ENCODE results near the gene CD300LD.
"Not testable (repeated sequence)": the region's sequence is repeated elsewhere in the genome, so short reads cannot be mapped to it uniquely, and the experiment has no call there.

CD300LD gene

DNA sequence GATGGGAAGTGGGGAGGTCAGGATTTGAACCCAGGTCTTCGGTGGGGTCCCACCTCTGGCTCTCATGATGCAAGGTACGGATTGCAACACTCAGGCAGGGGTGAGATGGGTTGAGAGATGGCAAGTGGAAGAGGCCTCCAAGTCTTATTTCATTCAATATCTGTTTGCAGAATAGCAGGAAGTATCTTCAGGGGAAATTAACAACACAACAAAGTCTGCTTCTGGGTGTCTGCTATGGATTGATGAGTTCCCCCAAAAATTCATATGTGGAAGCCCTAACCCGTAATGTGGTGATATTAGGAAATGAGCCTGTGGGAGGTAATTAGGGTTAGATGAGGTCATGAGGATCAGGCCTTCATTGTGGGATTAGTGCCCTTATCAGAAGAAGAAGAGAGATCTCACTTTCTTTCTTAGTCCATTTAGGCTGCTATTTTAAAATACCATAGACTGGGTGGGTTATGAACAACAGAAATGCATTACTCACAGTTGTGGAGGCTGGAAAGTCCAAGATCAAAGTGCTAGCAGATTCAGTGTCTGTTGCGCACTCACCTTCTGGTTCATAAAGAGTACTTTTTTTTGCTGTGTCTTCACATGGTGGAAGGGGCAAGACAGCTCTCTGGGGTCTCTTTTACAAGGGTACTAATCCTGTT, 20.3 kb downstream of the CD300LD start:
- DNase-seq (ENCODE audit: low read depth, low spot score), result no peak

DNA sequence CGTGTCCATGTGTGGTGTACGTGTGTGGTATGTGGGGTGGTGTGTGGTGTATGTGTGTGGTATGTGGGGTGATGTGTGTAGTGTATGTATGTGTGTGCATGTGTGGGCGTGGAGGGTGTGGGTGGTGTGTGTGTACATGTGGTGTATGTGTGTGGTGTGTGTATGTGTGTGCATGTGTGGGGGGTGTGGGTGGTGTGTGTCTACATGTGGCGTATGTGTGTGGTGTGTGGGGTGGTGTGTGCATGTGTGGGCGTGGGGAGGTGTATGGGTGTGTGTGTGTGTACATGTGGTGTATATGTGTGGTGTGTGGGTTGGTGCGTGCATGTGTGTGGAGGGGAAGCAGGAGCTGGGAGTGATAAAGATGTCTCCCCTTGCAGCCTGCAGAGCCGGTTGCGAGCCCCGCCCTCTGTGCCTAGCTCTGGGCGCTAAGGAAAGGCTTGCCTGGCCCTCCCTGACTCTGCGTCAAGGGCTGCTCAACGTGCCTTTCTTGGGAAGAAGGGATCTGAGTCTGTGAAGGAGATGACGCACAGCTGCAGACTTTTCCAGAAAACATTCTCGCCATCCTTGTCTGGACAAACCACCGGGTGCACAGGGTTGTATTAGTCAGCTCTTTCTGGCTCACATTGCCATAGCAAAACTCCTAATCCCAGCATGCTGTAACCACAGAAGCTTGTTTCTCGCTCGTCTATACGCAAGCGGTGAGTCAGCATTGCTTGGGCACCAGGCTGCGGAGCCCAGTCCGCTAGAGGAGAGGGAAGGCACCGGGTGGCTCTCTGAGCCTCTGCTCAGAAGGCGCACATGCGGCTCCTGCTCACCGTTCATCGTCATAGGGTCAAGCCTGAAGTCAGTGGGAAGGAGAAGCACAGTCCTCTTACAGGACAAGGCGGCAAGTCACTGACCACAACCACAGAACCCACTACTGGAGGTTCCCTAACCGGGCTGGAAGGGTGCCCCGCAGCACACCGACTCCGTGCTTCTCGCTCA, 22.8 kb downstream of the CD300LD start:
- DNase-seq (ENCODE audit: low read depth, low spot score), result peak; percentile 45

DNA sequence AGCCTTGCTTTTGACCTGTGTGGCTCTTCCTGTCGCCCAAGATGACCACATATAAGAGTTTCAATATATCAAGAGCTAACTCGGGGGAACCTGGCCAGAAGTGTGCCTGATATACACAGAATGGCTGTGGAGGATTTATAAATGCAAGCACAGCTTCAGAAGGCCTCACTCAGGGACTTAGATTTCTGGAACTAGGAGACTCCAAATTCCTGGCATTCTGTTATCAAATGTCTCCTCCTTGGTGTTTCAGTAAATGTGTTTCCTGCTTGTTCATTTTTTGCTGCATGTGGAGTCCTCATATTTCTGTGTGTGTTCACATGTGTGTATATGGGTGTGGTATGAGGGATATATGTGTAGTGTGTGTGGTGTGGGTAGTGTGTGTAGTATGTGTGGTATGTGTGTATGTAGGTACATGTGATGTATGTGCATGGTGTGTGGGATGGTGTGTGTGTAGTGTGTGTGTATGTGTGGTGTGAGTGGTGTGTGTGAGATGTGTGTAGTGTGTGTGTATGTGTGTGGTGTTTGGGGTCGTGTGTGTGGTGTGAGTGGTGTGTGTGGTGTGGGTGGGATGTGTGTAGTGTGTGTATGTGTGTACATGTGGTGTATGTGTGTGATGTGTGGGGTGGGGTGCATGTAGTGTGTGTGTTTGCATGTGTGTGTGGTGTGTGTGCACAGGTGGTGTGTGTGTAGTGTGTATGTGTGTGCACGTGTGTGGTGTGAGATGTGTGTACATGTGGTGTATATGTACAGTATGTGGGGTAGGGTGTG, 23.8 kb downstream of the CD300LD start:
- no peak for DNase-seq (ENCODE audit: low read depth, low spot score)

DNA sequence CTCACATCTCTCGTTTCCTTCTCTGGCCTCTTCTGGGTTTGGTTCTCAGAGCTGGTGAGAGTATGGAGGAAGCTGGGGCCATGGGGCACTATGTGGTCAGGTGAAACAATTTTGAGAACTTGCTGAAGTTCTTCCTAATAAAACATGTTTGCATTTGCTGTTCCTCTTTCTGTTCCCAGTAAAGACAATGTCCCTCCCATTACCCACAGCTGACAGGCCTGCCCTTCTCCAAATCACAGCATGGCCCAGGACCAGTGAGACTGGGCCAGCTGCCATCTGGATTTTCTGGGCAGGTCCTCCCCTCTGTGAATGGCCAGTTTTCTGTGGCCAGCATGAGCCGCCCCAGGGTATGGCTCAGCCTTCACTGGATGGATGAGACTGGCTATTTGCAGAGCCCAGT, 24.7 kb downstream of the CD300LD start, which contains the start of gene CD300H:
Gene CD300H, minus strand, starts transcription at position 113 of the 400 bp plus-strand sequence.
- no peak for DNase-seq (ENCODE audit: low read depth, low spot score)

DNA sequence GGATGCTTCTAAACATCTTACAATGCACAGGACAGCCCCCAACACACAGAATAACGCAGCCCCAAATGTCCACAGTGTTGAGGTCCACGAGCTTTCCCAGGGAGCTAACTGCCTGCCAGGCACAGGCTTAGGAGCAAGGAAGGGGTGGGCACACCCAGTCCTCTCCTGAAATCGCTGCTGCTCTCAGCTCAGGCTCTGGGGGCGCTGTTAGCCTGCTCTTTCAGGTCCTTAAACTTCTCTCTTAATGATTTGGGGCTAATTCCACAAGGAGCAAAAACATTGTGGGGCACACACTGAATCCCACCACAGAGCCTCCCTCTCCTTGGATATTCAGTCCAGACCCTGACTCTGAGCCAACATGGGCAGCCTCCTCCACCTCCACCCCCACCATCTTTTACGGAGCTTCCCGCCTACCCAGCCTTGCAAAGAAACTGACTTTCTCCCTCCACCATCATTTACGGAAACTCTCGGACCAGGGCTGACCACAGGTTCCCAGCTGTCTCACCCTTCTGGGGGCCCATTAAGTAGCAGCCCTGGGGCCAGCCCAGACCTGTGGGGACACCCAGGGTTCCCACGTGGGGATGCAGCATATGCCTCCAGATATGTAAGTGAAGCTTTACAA, 25.8 kb downstream of the CD300LD start:
- DNase-seq (ENCODE audit: low read depth, low spot score), result no peak

DNA sequence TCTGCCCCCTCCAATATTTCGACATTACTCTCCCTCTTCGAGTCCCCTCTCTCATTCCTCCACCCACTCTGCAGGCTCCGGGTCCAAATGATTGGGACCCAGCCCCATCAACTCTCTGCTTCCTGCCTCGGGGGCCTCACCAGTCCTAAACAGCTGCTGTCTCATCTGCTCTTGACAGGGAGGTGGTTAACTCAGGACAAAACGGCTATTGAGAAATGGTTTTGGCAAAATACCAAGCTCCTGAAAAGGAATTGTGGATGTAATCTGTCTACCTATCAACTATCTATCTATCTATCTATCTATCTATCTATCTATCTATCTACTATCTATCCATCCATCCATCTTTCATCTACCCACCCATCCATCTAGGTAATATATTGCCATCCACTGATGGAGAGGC, 27.0 kb downstream of the CD300LD start:
- no peak for DNase-seq (ENCODE audit: low read depth, low spot score)

DNA sequence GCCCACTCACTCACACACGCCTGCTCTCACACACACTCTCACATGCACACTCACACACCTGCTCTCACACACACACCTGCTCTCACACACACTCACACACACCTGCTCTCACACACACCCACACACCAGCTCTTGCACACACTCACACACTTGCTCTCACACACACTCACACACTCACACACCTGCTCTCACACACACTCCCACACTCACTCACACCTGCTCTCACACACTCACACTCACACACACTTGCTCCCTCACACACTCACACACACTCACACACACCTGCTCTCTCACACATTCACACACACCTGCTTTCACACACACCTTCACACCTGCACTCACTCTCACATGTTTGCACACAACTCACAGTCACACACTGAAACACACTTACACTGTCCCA, 28.7 kb downstream of the CD300LD start:
- DNase-seq (ENCODE audit: low read depth, low spot score), result no peak

DNA sequence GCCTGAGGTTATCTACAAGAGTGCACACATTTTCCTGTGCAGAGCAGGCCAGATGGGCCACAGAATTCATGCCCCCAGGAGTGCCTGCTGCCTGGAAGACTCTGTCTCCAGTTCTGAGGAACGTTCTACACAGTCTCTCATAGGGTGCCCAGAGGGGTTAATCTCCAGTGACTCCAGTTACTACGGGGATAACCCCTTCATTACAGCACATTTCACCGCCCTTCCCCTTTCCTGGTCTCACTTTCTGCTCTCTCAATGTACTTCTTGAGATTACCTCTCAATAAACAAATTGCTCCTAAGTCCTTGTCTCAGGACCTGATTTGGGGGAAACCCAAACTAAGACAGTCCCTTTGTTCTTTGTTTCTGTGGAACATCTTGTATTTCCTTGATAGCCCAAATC, 30.5 kb downstream of the CD300LD start:
- DNase-seq (ENCODE audit: low read depth, low spot score), result no peak

DNA sequence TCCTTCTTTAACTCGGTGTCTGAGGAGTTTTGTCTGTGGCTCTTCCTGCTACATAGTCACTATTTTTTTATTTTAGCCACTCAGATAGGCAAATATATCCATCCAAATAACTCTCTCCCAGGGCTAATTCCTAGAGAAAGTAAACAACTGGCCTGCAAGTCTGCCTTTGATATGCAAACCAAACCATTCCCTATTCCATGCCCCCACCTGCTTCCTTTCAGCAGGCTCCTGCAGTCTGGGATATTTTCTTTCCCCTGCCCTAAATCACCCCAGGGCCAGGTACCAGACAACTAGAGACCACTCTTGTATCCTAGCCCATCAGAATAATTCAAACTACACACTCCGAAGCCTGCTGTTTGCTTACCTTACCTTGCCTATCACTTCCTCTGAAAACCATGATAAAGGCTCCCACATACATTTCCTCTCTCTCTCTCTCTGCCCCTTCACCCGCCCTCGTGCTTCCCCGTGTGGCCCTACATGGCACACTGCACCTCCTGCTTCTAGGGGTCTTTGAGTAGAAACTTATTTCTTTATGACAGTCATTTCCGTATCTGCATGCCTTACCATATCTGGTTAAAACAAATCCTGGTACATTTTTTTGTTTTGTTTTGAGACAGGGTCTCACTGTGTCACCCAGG, 33.1 kb downstream of the CD300LD start:
- DNase-seq (ENCODE audit: low read depth, low spot score), result no peak

DNA sequence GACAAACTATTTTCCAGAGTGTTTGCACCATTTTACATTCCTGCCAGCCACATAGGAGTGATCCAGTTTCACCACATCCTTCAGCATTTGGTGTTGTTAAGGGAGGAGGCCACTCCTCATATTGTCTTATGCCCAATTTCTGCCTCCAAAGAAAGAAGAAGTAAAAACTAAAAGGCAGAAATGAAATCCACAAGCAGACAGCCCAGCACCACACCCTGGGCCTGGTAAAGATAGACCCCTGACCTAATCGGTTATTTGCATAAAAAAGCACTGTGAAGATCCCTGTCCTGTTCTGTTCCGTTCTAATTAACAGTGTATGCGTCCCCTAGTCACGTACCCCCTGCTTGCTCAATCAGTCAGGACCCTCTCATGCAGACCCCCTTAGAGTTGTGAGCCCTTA, 33.7 kb downstream of the CD300LD start:
- not testable (repeated sequence) for DNase-seq (ENCODE audit: low read depth, low spot score)

DNA sequence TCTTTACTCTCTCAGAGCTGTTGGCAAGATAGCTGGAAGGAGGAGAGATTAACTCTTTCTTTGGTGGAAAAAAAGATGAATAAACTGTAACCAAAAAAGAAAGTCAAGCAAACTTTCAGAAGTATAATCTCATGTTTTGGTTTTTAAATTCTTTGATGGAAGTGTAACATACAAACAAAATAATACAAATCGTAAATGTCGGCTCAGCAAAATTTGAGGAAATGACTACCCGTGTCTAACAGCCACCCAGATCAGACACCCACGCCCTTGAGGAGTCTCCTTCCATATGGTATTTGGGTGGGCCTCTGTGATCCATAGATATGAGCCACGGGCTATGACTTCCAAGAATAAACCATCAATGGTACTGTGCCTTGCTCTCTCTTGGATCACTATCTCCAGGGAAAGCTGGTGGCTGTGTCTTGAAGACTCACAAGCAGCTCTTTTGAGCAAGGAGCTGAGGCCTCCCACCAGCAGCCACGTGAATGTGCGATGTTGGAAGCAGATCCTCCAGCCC, 36.6 kb downstream of the CD300LD start:
- no peak for DNase-seq (ENCODE audit: low read depth, low spot score)

DNA sequence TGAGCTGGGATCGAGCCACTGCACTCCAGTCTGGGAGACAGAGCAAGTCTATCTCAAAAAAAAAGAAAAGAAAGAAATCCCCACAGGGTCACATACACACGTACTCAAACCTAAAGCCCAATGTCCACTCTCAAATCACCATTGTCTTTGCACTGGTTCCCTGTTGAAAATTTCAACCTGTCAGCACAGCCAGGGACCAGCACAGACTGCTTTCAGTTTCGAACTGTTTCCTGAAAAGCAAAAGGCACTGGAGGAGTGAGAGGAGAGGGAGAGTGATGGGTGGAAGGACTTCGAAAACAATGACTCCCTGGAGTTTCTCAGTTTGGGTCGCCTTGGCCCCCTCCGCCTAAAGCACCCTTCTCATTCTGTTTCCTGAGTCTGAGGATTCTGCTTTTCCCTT, 37.2 kb downstream of the CD300LD start:
- no peak for DNase-seq (ENCODE audit: low read depth, low spot score)

DNA sequence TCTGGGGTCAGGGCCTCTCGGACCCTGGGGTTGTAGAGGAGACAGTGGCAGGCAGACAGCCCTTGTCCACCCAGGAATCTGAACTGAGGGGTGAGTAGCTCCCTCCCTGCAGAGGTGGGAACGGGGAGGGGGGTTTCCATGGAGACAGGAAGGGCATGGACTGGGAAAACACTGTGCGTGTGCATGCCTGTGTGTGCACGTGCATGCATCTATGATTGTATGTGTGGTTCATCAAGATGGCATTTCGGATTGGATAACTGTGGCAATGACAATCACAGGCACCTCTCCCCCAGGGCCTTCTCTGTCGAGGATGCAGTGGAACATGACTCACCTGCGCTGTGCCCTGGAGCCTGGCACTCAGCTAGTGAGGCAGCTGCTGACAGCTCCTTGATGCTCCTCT, 40.0 kb downstream of the CD300LD start:
- DNase-seq (ENCODE audit: low read depth, low spot score), result no peak

DNA sequence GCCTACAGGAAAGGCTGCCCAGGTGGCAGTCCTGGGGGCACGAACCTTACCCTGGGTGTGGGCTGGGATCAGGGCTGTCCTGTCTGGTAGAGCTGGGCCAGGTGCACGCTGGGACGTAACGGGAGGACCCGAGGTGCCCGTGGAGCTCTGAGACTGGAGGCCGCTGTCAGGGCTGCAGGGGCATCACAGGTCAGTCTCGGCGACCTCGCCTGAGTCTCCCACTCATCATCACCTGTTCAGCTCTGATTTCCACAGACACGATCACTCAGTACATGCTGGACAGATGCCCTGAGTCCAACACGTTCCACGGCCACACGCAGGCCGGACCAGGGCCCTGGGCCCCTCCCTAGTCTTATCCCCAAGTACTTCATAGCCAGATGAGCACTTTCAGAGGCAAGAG, 41.5 kb downstream of the CD300LD start:
- no peak for DNase-seq (ENCODE audit: low read depth, low spot score)

DNA sequence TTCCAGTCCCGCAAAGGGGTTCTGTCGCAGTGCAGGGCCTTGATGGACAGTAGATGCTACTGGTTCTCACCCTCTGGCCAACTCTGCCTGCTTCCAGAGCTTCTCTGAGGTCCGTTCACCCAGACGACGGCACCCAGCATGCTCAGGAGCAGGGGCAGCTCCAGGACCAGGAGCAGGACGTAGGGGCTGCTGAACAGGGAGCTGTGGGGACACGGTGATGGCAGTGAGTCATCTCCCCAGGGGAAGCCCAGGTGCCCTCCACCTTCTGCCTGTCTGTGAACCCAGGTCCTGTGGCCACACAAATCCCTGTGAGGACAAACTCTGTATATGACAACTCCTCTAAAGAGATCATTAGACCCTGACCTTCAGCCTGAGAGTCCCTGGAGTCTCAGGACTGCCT, 42.7 kb downstream of the CD300LD start:
- no peak for DNase-seq (ENCODE audit: low read depth, low spot score)

DNA sequence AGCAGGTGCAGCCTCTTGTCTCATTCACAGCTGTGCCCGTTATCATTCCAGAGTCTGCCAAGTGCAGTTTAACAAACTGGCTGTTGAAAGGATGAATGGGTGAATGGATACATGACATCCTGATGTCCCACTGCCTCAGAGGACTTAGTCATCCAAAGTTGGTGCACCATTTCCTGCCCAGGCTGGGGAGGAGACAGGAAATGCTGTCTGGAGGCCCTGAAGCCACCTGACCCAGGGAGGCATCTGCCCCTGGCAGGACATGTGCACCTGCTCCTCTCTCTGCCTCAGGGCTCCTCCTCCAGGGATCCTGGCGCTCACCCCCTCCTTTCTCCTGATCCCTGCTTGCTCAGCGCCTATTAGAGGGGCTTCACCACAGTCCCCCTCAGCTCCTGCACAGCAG, 44.3 kb downstream of the CD300LD start:
- DNase-seq (ENCODE audit: low read depth, low spot score), result no peak

DNA sequence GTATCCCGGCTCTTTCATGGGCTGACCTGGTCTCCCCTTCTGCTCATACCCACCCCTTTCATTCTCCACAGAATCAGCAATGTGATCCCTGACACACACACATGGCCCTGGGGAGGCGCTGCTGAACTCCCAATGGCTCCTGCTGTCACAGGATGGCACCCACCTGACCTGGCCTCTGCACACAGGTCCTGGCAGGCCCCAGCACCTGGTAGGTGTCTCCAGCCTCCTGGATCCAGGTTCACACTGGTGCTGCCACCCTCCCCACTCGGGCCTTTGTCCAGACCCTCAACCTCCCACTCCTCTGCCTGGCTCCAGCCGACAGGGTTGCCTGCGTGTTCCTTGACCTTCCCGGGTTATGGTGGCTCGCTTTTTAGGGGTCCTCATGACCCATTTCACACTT, 44.8 kb downstream of the CD300LD start:
- DNase-seq (ENCODE audit: low read depth, low spot score), result no peak

DNA sequence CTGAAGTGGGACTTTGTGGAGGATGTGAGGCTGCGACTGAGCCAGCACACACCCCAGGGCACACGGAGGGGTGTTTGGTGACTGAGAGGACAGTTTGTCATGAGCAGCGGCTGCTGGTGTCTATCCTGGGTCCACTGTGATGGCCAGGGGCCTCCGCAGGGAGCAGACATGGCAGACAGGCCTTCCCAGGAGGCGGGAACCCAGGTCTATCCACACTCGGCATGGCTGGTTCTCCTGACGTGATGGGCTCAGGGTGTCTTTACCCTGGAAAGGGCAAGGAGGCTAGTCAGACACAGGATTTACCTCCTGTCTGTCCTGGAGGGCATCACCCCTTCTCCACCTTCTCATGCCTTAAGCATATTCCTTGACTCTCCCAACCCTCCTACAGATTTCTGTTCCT, 45.5 kb downstream of the CD300LD start:
- DNase-seq (ENCODE audit: low read depth, low spot score), result no peak

DNA sequence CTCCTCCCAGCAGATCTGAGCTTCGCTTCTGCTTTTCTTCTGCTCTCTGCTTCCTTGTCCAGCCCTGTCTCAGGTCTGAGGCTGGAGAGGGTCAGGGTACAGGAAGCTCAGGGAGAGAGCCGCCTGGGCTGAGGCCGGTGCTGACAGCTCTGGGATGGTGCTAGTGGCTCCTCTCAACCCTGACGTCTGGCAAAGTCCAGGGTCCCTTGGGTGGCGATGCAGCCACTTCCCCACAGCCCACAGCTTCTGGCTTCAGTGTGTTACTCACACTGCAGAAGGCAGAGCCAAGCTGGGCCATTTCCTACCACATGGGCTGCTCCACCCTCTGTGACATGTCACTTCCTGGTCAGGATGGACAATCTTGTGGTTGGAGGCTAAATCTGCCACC, 46.2 kb downstream of the CD300LD start, which contains the start of gene CD300C:
Gene CD300C, minus strand, starts transcription at position 273 of the 388 bp plus-strand sequence. CDS start 333 bp downstream, outside the sequence.
- no peak for DNase-seq (ENCODE audit: low read depth, low spot score)

DNA sequence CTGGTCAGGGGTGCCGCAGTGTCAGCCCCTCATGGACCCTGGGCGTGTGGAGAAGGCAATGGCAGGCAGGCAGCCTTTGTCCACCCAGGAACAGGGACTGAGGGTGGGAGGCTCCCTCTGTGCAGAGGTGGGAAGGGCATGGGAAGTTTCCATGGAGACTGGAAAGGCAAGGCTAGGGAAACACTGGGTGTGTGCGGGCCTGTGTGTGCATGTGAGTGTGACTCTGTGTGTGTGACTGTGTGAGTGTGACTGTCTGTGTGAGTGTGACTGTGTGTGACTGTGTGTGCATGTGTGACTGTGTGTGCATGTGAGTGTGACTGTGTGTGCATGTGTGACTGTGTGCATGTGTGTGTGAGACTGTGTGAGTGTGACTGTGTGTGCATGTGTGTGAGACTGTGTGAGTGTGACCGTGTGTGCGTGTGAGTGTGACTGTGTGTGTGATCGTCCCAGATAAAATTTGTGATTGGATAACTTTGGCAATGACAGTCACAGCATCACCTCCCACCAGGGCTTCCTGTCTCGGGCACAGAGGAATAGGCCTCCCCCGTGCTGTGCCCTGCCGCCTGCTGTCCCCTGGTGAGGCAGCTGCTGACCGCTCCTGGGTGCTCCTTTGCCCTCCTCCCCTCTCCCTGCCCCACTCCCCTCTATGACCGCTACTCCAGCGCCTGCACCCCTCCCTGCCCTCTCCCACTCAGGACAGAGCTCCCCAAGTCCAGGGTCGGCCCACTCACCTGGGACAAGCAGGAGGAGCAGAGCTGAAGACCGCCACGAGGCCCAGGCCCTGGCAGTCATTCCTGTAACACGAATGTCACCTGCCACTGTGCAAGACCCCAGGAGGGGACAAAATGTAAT, 46.9 kb downstream of the CD300LD start:
- DNase-seq (ENCODE audit: low read depth, low spot score), result no peak
